ENCODE data around the gene NMRK1.

Gene NMRK1

DNA sequence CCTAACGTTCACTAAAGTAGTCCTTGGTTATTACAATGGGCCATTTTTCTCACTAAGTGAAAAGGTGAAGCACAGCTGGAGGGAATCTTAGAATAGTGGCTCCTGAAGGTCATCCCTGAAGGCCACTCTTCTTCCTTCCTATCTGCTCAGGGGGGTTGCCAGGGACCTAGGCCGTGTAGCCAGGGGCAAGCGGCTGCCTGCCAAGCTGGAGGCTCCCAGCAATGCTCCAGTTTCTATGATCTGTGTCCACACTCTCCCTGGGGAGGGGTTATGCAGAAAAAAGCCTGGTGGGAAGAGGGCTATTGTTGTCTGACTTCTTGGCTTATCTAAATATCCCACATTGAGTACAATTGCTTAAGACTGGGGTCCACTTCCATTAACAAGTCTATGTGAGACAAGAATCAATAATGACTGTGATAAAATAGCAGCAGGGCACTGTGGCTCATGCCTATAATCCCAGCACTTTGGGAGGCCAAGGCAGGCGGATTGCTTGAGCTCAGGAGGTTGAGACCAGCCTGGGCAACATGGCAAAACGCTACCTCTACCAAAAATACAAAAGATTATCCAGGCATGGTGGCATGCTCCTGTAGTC is 3.8 kb downstream of the NMRK1 start:
- WGBS (ENCODE audit: insufficient coverage, insufficient read length) = no CpG with 5 or more reads among the region's 5 CpGs
- no peaks in the 10 kb centered on the region for H3K36me3 ChIP-seq (ENCODE audit: control insufficient read depth, insufficient read depth, low read length)
- no peaks in the 10 kb centered on the region for H3K27me3 ChIP-seq (ENCODE audit: control insufficient read depth, insufficient read depth, low read length)
- no peak for DNase-seq (ENCODE audit: low read depth, low spot score)
- no peak overlapping the region for H3K27ac ChIP-seq (ENCODE audit: low read length)
- H3K4me3 ChIP-seq (ENCODE audit: low read length) = no peak overlapping the region
- no peaks in the 10 kb centered on the region for H3K9me3 ChIP-seq (ENCODE audit: control insufficient read depth, insufficient read depth, low read length)
- H3K4me1 ChIP-seq (ENCODE audit: control insufficient read depth, insufficient read depth, low read length) = peaks cover 2% of the 10 kb centered on the region; the same call in 1 of the 2 replicates

DNA sequence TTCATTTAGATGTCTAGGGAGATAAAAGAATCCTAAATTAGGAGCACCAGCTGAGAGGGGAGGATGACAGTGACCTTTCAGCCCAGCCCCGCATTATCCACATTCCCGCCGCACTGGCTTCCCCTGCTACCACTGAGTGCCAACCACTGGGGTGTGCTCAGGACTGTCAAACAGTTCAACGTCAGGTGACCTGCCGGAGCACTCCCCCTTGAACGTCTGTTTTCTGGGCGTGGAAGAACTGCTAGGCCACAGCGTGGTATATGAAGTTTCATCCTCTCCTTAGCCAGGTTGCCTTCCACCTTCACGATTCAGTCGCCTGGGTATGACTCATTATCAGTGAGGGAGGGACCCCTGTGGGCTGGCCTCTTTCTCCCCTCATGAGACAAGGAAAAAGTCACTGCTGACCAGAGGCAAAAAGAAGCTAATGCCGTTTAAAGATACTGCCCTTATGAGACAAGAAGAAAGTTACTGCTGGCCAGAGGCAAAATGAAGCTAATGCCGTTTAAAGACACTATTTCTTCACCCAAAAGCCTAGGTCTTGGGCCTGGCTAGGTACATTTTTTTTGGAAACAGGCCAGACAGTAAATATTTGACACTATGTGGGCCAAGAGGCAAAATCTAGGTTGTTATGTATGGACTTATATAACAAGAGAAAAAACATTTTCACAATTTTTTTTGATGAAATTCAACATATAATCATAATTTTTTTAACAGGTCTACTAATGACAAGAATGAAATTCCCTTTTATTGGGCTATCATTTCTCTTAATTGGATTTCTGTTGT is 4.6 kb downstream of the NMRK1 start:
- no CpG with 5 or more reads among the region's 12 CpGs for WGBS (ENCODE audit: insufficient coverage, insufficient read length)
- no peak for DNase-seq (ENCODE audit: low read depth, low spot score)
- H3K27me3 ChIP-seq (ENCODE audit: control insufficient read depth, insufficient read depth, low read length) = no peaks in the 10 kb centered on the region
- no peak overlapping the region for H3K4me3 ChIP-seq (ENCODE audit: low read length)
- no peaks in the 10 kb centered on the region for H3K9me3 ChIP-seq (ENCODE audit: control insufficient read depth, insufficient read depth, low read length)
- no peak overlapping the region for H3K27ac ChIP-seq (ENCODE audit: low read length)
- no peaks in the 10 kb centered on the region for H3K36me3 ChIP-seq (ENCODE audit: control insufficient read depth, insufficient read depth, low read length)
- peaks cover 2% of the 10 kb centered on the region; the same call in 1 of the 2 replicates for H3K4me1 ChIP-seq (ENCODE audit: control insufficient read depth, insufficient read depth, low read length)

DNA sequence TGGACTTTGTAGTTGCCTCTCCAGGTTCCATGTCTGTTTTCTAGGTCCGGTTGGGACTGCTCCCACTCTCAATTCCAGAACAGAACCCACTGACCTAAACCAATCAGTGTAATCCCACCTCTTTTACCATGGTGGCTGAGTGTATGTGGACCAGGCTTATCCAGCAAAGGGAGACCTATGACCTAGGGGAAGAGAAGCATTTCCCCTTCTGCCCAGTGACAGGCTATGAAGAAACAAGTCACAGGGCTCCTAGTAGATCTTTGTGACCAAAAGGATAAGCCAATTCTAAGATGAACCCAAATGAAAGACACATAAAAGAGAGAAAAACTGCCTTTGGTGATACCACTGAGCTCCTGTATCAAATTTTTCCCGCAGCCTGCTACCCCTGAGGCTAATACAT is 6.3 kb downstream of the NMRK1 start:
- Histone ChIP-seq H3K4me1 (ENCODE audit: control insufficient read depth, insufficient read depth, low read length) (peaks cover 2% of the 10 kb centered on the region; the same call in 1 of the 2 replicates), H3K4me3 (ENCODE audit: low read length) (no peak overlapping the region), H3K27me3 (ENCODE audit: control insufficient read depth, insufficient read depth, low read length) (no peaks in the 10 kb centered on the region), H3K9me3 (ENCODE audit: control insufficient read depth, insufficient read depth, low read length) (no peaks in the 10 kb centered on the region), H3K27ac (ENCODE audit: low read length) (no peak overlapping the region), H3K36me3 (ENCODE audit: control insufficient read depth, insufficient read depth, low read length) (no peaks in the 10 kb centered on the region)
- no CpG with 5 or more reads among the region's 2 CpGs for WGBS (ENCODE audit: insufficient coverage, insufficient read length)
- no peak for DNase-seq (ENCODE audit: low read depth, low spot score)

DNA sequence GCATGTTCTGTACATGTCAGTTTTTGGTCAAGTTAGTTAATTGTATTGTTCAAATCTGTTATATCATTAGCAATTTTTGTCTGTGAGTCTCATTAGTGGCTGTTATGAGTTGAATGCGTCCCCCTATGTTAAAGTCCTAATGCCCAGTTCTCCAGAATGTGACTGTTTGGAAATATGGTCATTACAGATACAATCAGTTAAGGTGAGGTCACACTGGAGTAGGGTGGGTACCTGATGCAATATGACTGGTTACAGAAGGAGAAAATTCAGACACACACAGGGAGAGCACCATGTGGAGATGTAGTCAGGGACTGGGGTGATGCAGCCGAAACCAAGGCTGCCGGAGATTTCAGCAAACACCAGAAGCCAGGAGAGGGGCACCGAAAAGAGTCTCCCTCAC is 15.1 kb downstream of the NMRK1 start:
- Histone ChIP-seq H3K27ac (ENCODE audit: low read length) (no peak overlapping the region), H3K36me3 (ENCODE audit: control insufficient read depth, insufficient read depth, low read length) (no peaks in the 10 kb centered on the region), H3K27me3 (ENCODE audit: control insufficient read depth, insufficient read depth, low read length) (no peaks in the 10 kb centered on the region), H3K9me3 (ENCODE audit: control insufficient read depth, insufficient read depth, low read length) (no peaks in the 10 kb centered on the region), H3K4me3 (ENCODE audit: low read length) (no peak overlapping the region), H3K4me1 (ENCODE audit: control insufficient read depth, insufficient read depth, low read length) (peaks cover 4% of the 10 kb centered on the region; the same call in 1 of the 2 replicates)
- no peak for DNase-seq (ENCODE audit: low read depth, low spot score)
- WGBS (ENCODE audit: insufficient coverage, insufficient read length) = no CpG with 5 or more reads among the region's 4 CpGs

DNA sequence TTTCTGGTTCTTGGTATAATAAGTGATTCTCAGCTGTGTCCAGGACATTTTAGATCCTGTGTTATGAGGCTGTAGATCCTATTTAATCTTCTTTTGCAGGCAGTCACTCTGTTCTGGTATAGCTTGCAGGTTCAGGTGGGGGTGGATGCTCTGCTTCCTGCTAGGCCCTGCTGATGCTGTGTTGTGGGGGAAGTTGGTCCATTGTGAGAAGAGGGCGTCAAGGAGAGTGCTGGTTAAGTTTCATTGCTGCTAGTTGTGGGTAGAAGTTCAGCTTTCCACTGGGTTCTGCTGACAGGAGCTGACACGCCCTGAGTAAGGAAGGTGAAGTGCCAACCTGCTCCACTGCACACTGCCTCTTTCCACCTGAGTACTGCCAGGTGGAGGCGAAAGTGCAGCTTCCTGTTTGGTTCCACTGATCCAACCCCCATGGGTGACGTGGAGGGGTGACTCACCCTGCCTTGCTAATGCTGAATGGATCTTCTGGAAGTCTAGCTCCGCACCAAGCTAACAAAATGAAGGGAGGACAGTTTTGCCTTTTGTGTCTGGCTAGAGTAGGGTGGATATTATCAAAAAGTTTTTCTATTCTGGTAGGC is 16.3 kb downstream of the NMRK1 start:
- Histone ChIP-seq H3K4me3 (ENCODE audit: low read length) (no peak overlapping the region), H3K36me3 (ENCODE audit: control insufficient read depth, insufficient read depth, low read length) (no peaks in the 10 kb centered on the region), H3K27me3 (ENCODE audit: control insufficient read depth, insufficient read depth, low read length) (no peaks in the 10 kb centered on the region), H3K9me3 (ENCODE audit: control insufficient read depth, insufficient read depth, low read length) (no peaks in the 10 kb centered on the region), H3K4me1 (ENCODE audit: control insufficient read depth, insufficient read depth, low read length) (peaks cover 4% of the 10 kb centered on the region; the same call in 1 of the 2 replicates), H3K27ac (ENCODE audit: low read length) (no peak overlapping the region)
- no peak for DNase-seq (ENCODE audit: low read depth, low spot score)
- no CpG with 5 or more reads among the region's 5 CpGs for WGBS (ENCODE audit: insufficient coverage, insufficient read length)

DNA sequence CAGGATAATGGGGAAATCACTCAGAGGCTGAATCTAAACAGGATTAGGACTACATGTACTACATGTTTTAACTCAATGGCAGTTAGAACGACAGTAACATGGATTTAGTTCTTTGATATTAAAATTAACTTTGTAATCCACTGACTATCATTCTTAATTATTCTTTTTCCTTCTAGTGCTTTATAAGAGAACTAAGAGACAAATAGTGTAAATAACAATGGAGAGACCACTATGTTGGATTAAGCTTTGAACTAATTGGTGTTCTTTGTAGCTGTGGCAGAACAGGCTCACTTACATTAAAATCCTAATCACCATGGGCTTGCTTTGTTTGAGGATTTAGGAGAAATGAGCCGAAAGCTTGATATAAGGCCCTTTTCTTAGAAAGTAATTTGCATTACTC is 18.8 kb downstream of the NMRK1 start:
- no peak overlapping the region for H3K27ac ChIP-seq (ENCODE audit: low read length)
- DNase-seq (ENCODE audit: low read depth, low spot score) = no peak
- no peaks in the 10 kb centered on the region for H3K27me3 ChIP-seq (ENCODE audit: control insufficient read depth, insufficient read depth, low read length)
- no peaks in the 10 kb centered on the region for H3K9me3 ChIP-seq (ENCODE audit: control insufficient read depth, insufficient read depth, low read length)
- WGBS (ENCODE audit: insufficient coverage, insufficient read length) = no CpG with 5 or more reads among the region's 2 CpGs
- H3K4me3 ChIP-seq (ENCODE audit: low read length) = no peak overlapping the region
- peaks cover 4% of the 10 kb centered on the region; the same call in 1 of the 2 replicates for H3K4me1 ChIP-seq (ENCODE audit: control insufficient read depth, insufficient read depth, low read length)
- H3K36me3 ChIP-seq (ENCODE audit: control insufficient read depth, insufficient read depth, low read length) = no peaks in the 10 kb centered on the region

DNA sequence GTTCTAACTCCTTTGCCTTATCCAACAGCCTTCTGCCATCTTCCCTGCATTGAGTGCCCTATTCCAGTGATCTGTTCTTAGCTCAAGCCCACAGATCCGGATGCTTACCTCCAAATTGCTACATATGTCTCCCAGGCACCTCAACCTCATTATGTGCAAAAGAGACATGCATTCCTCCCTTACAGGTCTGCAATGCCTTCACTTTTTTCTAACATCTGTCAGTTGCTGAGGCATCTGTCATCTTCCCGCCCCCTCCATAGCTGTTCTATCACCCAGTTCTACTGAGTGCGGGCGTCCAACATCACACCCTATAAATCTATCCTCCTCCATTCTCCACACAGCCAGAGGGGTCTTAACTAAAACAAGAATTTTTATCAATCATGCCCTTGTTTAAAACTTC is 20.1 kb downstream of the NMRK1 start:
- Histone ChIP-seq H3K9me3 (ENCODE audit: control insufficient read depth, insufficient read depth, low read length) (no peaks in the 10 kb centered on the region), H3K4me1 (ENCODE audit: control insufficient read depth, insufficient read depth, low read length) (peaks cover 4% of the 10 kb centered on the region; the same call in 1 of the 2 replicates), H3K27ac (ENCODE audit: low read length) (no peak overlapping the region), H3K27me3 (ENCODE audit: control insufficient read depth, insufficient read depth, low read length) (no peaks in the 10 kb centered on the region), H3K36me3 (ENCODE audit: control insufficient read depth, insufficient read depth, low read length) (no peaks in the 10 kb centered on the region), H3K4me3 (ENCODE audit: low read length) (no peak overlapping the region)
- no CpG with 5 or more reads among the region's 4 CpGs for WGBS (ENCODE audit: insufficient coverage, insufficient read length)
- DNase-seq (ENCODE audit: low read depth, low spot score) = no peak

DNA sequence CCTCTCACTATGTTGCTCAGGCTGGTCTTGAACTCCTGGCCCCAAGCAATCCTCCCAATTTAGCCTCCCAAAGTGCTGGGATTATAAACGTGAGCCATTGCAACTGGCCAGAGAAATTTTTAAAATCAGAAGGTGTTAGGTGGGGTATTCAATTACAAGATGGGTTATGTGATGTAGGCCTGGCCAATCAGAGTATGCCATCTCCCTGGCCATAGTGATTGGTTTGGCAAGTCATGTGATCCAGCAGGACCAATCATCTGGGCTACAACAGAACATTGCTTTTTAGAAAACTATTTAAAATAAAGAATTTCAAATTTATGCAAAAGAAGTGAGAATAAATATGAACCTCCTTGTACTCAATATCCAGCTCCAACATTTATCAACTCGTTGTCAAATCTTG is 22.4 kb downstream of the NMRK1 start:
- Histone ChIP-seq H3K36me3 (ENCODE audit: control insufficient read depth, insufficient read depth, low read length) (no peaks in the 10 kb centered on the region), H3K4me1 (ENCODE audit: control insufficient read depth, insufficient read depth, low read length) (no peaks in the 10 kb centered on the region), H3K27me3 (ENCODE audit: control insufficient read depth, insufficient read depth, low read length) (no peaks in the 10 kb centered on the region), H3K4me3 (ENCODE audit: low read length) (no peak overlapping the region), H3K27ac (ENCODE audit: low read length) (no peak overlapping the region), H3K9me3 (ENCODE audit: control insufficient read depth, insufficient read depth, low read length) (no peaks in the 10 kb centered on the region)
- DNase-seq (ENCODE audit: low read depth, low spot score) = no peak
- no CpG with 5 or more reads among the region's 2 CpGs for WGBS (ENCODE audit: insufficient coverage, insufficient read length)

DNA sequence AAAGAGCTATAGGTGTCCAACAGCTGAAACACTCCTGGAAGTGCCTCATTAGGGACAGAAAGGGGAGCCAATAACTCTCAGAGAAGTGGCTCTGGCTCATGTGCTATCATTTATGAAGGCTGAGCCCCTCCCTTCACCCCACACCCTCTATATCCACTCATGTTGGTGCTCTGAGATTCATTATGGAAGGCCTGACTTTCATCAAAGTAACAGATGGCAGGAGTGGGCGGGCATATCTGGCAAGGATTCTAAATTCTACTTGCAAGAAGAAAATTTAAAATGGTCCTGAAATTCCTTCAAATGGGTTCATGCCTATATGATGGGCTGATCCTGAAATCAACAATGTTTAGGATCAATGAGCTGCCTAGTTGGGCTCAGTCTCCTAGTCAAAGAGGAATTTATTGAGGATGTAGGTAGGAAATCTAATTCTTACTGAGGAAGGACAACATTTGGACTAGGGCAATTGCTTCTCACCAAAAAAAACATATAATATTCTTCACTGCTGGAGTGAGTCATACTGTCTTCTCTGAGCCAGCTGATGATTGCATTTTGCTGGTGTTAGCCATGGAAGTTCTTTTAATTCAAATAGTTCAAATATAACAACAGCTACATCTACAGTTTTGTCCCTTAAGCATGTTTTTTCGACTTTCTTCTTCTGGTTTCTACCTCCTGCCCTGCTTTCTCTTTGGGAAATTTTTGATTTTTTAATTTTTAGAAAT is 23.5 kb downstream of the NMRK1 start:
- Histone ChIP-seq H3K9me3 (ENCODE audit: control insufficient read depth, insufficient read depth, low read length) (no peaks in the 10 kb centered on the region), H3K27me3 (ENCODE audit: control insufficient read depth, insufficient read depth, low read length) (no peaks in the 10 kb centered on the region), H3K27ac (ENCODE audit: low read length) (no peak overlapping the region), H3K36me3 (ENCODE audit: control insufficient read depth, insufficient read depth, low read length) (no peaks in the 10 kb centered on the region), H3K4me3 (ENCODE audit: low read length) (no peak overlapping the region), H3K4me1 (ENCODE audit: control insufficient read depth, insufficient read depth, low read length) (no peaks in the 10 kb centered on the region)
- WGBS (ENCODE audit: insufficient coverage, insufficient read length) = no CpG with 5 or more reads among the region's 2 CpGs
- DNase-seq (ENCODE audit: low read depth, low spot score) = no peak

DNA sequence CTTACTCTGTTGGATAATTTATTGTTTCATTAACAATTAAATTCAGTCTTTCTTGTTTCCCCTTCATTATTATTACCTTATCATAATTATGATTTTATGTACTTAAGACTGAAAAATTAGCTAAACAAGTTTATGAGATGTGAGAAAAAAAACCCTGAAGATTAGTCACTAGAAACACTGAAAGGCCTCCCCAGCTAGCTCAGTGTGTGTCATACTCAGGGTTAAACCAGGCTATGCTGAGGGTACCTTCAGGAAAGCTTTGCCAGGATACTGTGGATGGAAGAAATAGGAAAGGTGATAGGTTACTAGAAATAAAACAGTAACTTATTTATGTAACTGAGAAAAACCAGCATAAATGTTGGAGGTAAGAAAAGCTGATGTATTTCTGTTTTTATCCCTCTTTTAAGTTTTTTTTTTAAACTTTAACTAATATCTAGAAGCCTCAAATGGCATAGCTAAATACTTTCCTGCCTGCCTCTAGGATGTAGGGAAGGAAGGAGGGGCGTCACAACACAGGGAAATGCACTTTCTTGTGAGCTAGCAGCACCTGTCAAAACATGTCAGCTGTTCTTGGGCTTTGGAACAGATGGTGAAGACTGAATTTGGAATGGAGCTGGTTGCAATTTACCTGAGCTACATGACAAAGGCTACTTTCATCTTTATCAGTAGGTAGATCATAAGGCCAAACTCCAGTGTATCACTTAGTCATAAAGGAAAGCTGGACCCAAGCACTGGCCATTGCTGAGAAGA is 24.2 kb downstream of the NMRK1 start:
- DNase-seq (ENCODE audit: low read depth, low spot score) = no peak
- Histone ChIP-seq H3K4me1 (ENCODE audit: control insufficient read depth, insufficient read depth, low read length) (no peaks in the 10 kb centered on the region), H3K4me3 (ENCODE audit: low read length) (no peak overlapping the region), H3K27me3 (ENCODE audit: control insufficient read depth, insufficient read depth, low read length) (no peaks in the 10 kb centered on the region), H3K36me3 (ENCODE audit: control insufficient read depth, insufficient read depth, low read length) (no peaks in the 10 kb centered on the region), H3K9me3 (ENCODE audit: control insufficient read depth, insufficient read depth, low read length) (no peaks in the 10 kb centered on the region), H3K27ac (ENCODE audit: low read length) (no peak overlapping the region)
- no CpG with 5 or more reads among the region's 1 CpG for WGBS (ENCODE audit: insufficient coverage, insufficient read length)

Measured in iPS DF 6.9 (cell line).